SK-N-SH treated with all-trans-retinoic acid at 6 μM for 48 hours (cell line): ENCODE data around the gene CPVL.

Experiments
- ATAC-seq: fragments of 200-7000 bp; cut with Tn5 transposase; 3 replicates; pipeline ENCODE4 v1.9.1; 2020; ENCODE audit warnings: mild to moderate bottlenecking, moderate library complexity
- BACH2 ChIP-seq: fragments of 250-450 bp; sonication (Bioruptor Pico); IDR thresholded peaks from 2 replicates; pipeline ENCODE4 v1.9.0; 2021; ENCODE audit warnings: mild to moderate bottlenecking, borderline replicate concordance
- CSRNP3 ChIP-seq: fragments of 250-450 bp; sonication (Bioruptor Pico); IDR thresholded peaks from 2 replicates; pipeline ENCODE4 v1.5.1; 2021; ENCODE audit warnings: mild to moderate bottlenecking, moderate library complexity
- ESRRG ChIP-seq: fragments of 250-450 bp; sonication (Bioruptor Pico); IDR thresholded peaks from 2 replicates; pipeline ENCODE4 v1.6.1; 2021; ENCODE audit warnings: mild to moderate bottlenecking
- GLIS3 ChIP-seq: fragments of 250-450 bp; sonication (Bioruptor Pico); IDR thresholded peaks from 2 replicates; pipeline ENCODE4 v1.5.0; 2020; ENCODE audit warnings: mild to moderate bottlenecking, moderate library complexity
- ISL1 ChIP-seq: fragments of 250-450 bp; sonication (Bioruptor Pico); IDR thresholded peaks from 2 replicates; pipeline ENCODE4 v2.1.2; 2022; ENCODE audit warnings: mild to moderate bottlenecking, moderate library complexity
- PATZ1 ChIP-seq: fragments of 250-450 bp; sonication (Bioruptor Pico); IDR thresholded peaks from 2 replicates; pipeline ENCODE4 v1.8.0; 2020; ENCODE audit warnings: mild to moderate bottlenecking, moderate library complexity, borderline replicate concordance
- SNAI2 ChIP-seq: fragments of 250-450 bp; sonication (Bioruptor Pico); IDR thresholded peaks from 2 replicates; pipeline ENCODE4 v1.5.0; 2020; ENCODE audit warnings: mild to moderate bottlenecking, moderate library complexity
- TCF4 ChIP-seq: fragments of 250-450 bp; sonication (Bioruptor Pico); IDR thresholded peaks from 2 replicates; pipeline ENCODE4 v1.8.0; 2021; ENCODE audit warnings: mild to moderate bottlenecking, moderate library complexity, borderline replicate concordance
- TOX ChIP-seq: fragments of 250-450 bp; sonication (Bioruptor Pico); IDR thresholded peaks from 2 replicates; pipeline ENCODE4 v1.8.0; 2021; ENCODE audit warnings: mild to moderate bottlenecking, moderate library complexity, borderline replicate concordance
- TSHZ2 ChIP-seq: fragments of 250-450 bp; sonication (Bioruptor Pico); IDR thresholded peaks from 2 replicates; pipeline ENCODE4 v1.5.0; 2020; ENCODE audit warnings: mild to moderate bottlenecking, moderate library complexity
- ZC3H10 ChIP-seq: fragments of 250-450 bp; sonication (Bioruptor Pico); IDR thresholded peaks from 2 replicates; pipeline ENCODE4 v1.5.1; 2021; ENCODE audit warnings: mild to moderate bottlenecking, moderate library complexity
- ZFP3 ChIP-seq: fragments of 250-450 bp; sonication (Bioruptor Pico); IDR thresholded peaks from 2 replicates; pipeline ENCODE4 v1.5.0; 2020; ENCODE audit warnings: mild to moderate bottlenecking, moderate library complexity
- ZFP30 ChIP-seq: fragments of 450-650 bp; formaldehyde crosslinking; IDR thresholded peaks from 2 replicates; pipeline ENCODE4 v1.5.0; 2022; ENCODE audit warnings: mild to moderate bottlenecking, moderate library complexity
- ZNF565 ChIP-seq: fragments of 450-650 bp; formaldehyde crosslinking; conservative IDR thresholded peaks from 2 replicates; pipeline ENCODE4 v1.5.0; 2020; ENCODE audit warnings: low read depth, mild to moderate bottlenecking, moderate library complexity
- ZNF70 ChIP-seq: fragments of 450-650 bp; formaldehyde crosslinking; IDR thresholded peaks from 2 replicates; pipeline ENCODE4 v1.5.0; 2020; ENCODE audit warnings: mild to moderate bottlenecking, moderate library complexity

CPVL gene

GRCh38 chr7:28989211-28989980 is 156.9 kb downstream of the CPVL start:
- ATAC-seq: no peak
- no peak for TF ChIP-seq PATZ1 (CRISPR knock-in tag)
- TF ChIP-seq ZNF565 (CRISPR knock-in tag): no peak
- TF ChIP-seq ZFP30: no peak
- no peak for TF ChIP-seq TSHZ2 (CRISPR knock-in tag)
- TF ChIP-seq ZNF70 (CRISPR knock-in tag): no peak
- TF ChIP-seq GLIS3 (CRISPR knock-in tag): no peak
- no peak for TF ChIP-seq ESRRG (CRISPR knock-in tag)

- TF ChIP-seq BACH2 (no peak), SNAI2 (CRISPR knock-in tag) (no peak), ZC3H10 (CRISPR knock-in tag) (no peak), TCF4 (CRISPR knock-in tag) (no peak)
- ATAC-seq: no peak
Observed at GRCh38 chr7:28988810-28989209, 157.5 kb downstream of the CPVL start.

GRCh38 chr7:28988091-28988490 is 158.2 kb downstream of the CPVL start:
- no peak for ATAC-seq

More at GRCh38 chr7:28988091-28988490, 158.2 kb downstream of the CPVL start:
- TF ChIP-seq GLIS3 (CRISPR knock-in tag) (no peak), ZFP3 (CRISPR knock-in tag) (no peak), ZNF565 (CRISPR knock-in tag) (no peak), CSRNP3 (CRISPR knock-in tag) (no peak), ISL1 (CRISPR knock-in tag) (no peak), PATZ1 (CRISPR knock-in tag) (no peak), TSHZ2 (CRISPR knock-in tag) (no peak), ZNF70 (CRISPR knock-in tag) (no peak), TCF4 (CRISPR knock-in tag) (no peak), SNAI2 (CRISPR knock-in tag) (no peak), TOX (CRISPR knock-in tag) (no peak)
